T-helper 17 cell (primary cell): ENCODE data around the gene BPTF. TPM values are rescaled to one million over a fixed set of nuclear protein-coding genes. Genes with fewer than 3 reads are reported as not detected.
"Not testable (repeated sequence)": the region's sequence is repeated elsewhere in the genome, so short reads cannot be mapped to it uniquely, and the experiment has no call there.

Experiments used
- ATAC-seq: fragments of 150-1000 bp; cut with Tn5 transposase; 2 replicates; pipeline ENCODE4 v1.10.0; 2021; ENCODE audit warnings: mild to moderate bottlenecking, moderate library complexity
- DNase-seq, 3 donors: peaks; one replicate each; pipeline versions ENCODE4 v3.0.0 to v3.0.0-alpha.2; 2020 to 2021
- H3K9me3 ChIP-seq: one replicate; pipeline ENCODE4 v1.7.0; 2013; ENCODE audit warnings: low read length, mild to moderate bottlenecking; ENCODE audit not compliant: control insufficient read depth, poor library complexity, severe bottlenecking
- H3K27ac Mint-ChIP-seq: one replicate; pipeline ENCODE4 v1.8.0; 2022; ENCODE audit warnings: mild to moderate bottlenecking, moderate library complexity, mixed read lengths
- H3K27me3 Mint-ChIP-seq: one replicate; pipeline ENCODE4 v1.8.0; 2022; ENCODE audit warnings: mixed read lengths
- H3K36me3 Mint-ChIP-seq: one replicate; pipeline ENCODE4 v1.8.0; 2022; ENCODE audit warnings: low read depth, mixed read lengths
- H3K4me1 Mint-ChIP-seq: one replicate; pipeline ENCODE4 v1.8.0; 2022; ENCODE audit warnings: mild to moderate bottlenecking, mixed read lengths
- H3K4me3 Mint-ChIP-seq: one replicate; pipeline ENCODE4 v1.8.0; 2022; ENCODE audit warnings: mild to moderate bottlenecking, moderate library complexity, mixed read lengths
- total RNA-seq, 4 donors: library from RNA in 2 of 4; stranded (reverse) in 2 of 4; gene quantifications; one replicate each; pipeline ENCODE4 v1.2.3 and lab custom pipeline; 2022 to 2026

The BPTF gene
- total RNA-seq, 2 donors from 2014 or later = 138 to 145 TPM

GRCh38 chr17:67998466-67998865, 173.2 kb downstream of the BPTF start:
- ATAC-seq (no peak), DNase-seq (no peak)
- Mint-ChIP-seq H3K27ac (no peak overlapping the region), H3K4me1 (peaks cover 22% of the 10 kb centered on the region), H3K36me3 (peaks cover 3% of the 10 kb centered on the region), H3K4me3 (no peak overlapping the region), H3K27me3 (peaks cover 14% of the 10 kb centered on the region)
- H3K9me3 ChIP-seq = no peaks in the 10 kb centered on the region

- Mint-ChIP-seq H3K27me3 (peaks cover 14% of the 10 kb centered on the region), H3K27ac (no peak overlapping the region), H3K36me3 (peaks cover 3% of the 10 kb centered on the region), H3K4me3 (no peak overlapping the region), H3K4me1 (peaks cover 19% of the 10 kb centered on the region)
- DNase-seq (no peak), ATAC-seq (no peak)
- H3K9me3 ChIP-seq = no peaks in the 10 kb centered on the region
Measured at GRCh38 chr17:67999291-67999911, 174.1 kb downstream of the BPTF start.

- Mint-ChIP-seq H3K27me3 (no peaks in the 10 kb centered on the region), H3K4me1 (no peaks in the 10 kb centered on the region), H3K36me3 (no peaks in the 10 kb centered on the region), H3K4me3 (no peak overlapping the region), H3K27ac (no peak overlapping the region)
- H3K9me3 ChIP-seq = no peaks in the 10 kb centered on the region
- ATAC-seq = no peak
- DNase-seq = no peak
Measured at GRCh38 chr17:68004201-68004600, 178.9 kb downstream of the BPTF start.

DNA sequence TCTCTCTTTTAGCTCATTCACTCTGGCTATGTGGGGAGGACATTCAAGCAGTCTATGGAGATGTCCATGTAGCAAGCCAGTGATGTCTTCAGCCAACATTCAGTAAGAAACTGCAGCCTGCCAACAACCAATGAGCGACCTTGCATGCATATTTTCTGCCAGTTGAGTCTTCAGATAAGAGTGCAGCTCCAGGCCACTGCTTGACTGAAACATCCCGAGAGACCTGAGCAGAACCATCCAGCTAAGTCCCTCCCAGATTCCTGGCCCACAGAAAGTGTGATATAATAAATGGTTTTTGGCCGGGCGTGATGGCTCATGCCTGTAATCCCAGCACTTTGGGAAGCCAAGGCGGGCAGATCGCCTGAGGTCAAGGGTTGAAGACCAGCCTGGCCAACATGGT, 181.5 kb downstream of the BPTF start:
- Mint-ChIP-seq H3K36me3 (no peaks in the 10 kb centered on the region), H3K27ac (no peak overlapping the region), H3K4me1 (peaks cover 5% of the 10 kb centered on the region), H3K4me3 (no peak overlapping the region), H3K27me3 (no peaks in the 10 kb centered on the region)
- ATAC-seq = no peak
- H3K9me3 ChIP-seq = no peaks in the 10 kb centered on the region
- DNase-seq = no peak

DNA sequence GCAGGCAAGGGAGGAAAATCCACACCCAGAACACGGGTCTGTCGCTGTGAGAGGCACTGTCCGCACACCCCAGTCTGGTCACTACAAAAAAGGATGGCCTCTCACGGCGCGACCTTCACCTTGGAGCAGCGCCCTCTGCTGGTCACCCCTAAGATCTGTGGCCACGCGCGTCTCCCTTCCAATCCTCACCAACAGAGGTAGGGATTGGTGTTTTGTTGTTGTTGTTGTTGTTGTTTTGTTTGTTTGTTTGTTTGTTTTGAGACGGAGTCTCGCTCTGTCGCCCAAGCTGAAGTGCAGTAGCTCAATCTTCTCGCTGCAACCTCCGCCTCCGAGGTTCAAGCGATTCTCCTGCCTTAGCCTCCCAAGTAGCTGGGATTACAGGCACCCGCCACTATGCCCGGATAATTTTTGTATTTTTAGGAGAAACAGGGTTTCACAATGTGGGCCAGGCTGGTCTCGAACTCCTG, 185.9 kb downstream of the BPTF start:
- ATAC-seq (peak; percentile 85), DNase-seq (peak; percentile 43 to 60 (median 59))
- Mint-ChIP-seq H3K36me3 (no peaks in the 10 kb centered on the region), H3K27ac (no peak overlapping the region), H3K4me1 (peaks cover 5% of the 10 kb centered on the region), H3K4me3 (peak overlapping the region; percentile 73), H3K27me3 (no peaks in the 10 kb centered on the region)
- H3K9me3 ChIP-seq = no peaks in the 10 kb centered on the region

GRCh38 chr17:68013385-68013784, 188.1 kb downstream of the BPTF start:
- Mint-ChIP-seq H3K4me3 (no peak overlapping the region), H3K36me3 (no peaks in the 10 kb centered on the region), H3K27ac (no peak overlapping the region), H3K4me1 (peaks cover 5% of the 10 kb centered on the region), H3K27me3 (no peaks in the 10 kb centered on the region)
- DNase-seq (no peak), ATAC-seq (no peak)
- no peaks in the 10 kb centered on the region for H3K9me3 ChIP-seq

DNA sequence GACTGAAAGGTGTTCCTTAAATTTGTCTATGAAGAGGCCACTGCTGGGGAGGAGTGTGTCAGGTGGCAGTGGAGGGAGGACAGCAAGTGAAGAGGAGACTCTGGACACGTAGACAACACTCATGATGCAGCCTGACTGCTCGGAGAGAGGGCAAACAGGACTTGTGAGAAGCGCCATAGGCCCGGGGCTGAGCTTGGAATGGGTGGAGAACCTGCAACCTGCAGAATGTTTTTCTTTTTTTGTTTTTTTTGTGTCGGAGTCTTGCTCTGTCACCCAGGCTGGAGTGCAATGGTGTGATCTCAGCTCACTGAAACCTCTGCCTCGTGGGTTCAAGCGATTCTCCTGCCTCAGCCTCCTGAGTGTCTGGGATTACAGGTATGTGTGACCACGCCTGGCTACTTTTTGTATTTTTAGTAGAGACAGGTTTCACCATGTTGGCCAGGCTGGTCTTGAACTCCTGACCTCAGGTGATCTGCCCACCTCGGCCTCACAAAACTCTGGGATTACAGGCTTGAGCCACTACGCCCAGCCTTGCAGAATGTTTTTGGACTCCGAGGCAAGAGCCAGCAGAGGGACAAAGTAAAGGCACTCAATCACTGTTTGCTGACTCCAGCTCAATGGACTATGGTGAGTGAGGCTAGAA, 189.9 kb downstream of the BPTF start:
- H3K4me1 Mint-ChIP-seq = peaks cover 10% of the 10 kb centered on the region
- ATAC-seq (no peak), DNase-seq (no peak)
- no peaks in the 10 kb centered on the region for H3K27me3 Mint-ChIP-seq
- no peaks in the 10 kb centered on the region for H3K9me3 ChIP-seq
- H3K4me3 Mint-ChIP-seq = no peak overlapping the region
- peaks cover 3% of the 10 kb centered on the region for H3K36me3 Mint-ChIP-seq
- H3K27ac Mint-ChIP-seq = no peak overlapping the region

GRCh38 chr17:68016838-68017237, 191.5 kb downstream of the BPTF start:
- H3K27me3 Mint-ChIP-seq = no peaks in the 10 kb centered on the region
- no peak for ATAC-seq
- no peak overlapping the region for H3K27ac Mint-ChIP-seq
- DNase-seq = no peak
- H3K36me3 Mint-ChIP-seq = peaks cover 3% of the 10 kb centered on the region
- H3K4me3 Mint-ChIP-seq = no peak overlapping the region
- no peaks in the 10 kb centered on the region for H3K9me3 ChIP-seq
- H3K4me1 Mint-ChIP-seq = peaks cover 8% of the 10 kb centered on the region

DNA sequence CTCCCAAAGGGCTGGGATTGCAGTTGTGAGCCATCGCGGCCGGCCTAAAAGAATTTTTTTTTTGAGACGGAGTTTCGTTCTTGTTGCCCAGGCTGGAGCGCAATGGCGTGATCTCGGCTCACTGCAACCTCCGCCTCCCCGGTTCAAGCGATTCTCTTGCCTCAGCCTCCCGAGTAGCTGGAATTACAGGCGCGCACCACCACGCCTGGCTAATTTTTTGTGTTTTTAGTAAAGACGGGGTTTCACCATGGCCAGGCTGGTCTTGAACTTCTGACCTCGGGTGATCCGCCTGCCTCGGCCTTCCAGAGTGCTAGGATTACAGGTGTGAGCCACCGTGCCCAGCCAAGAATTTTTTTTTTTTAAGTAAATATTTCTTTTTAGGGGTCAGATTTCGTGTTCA, 193.2 kb downstream of the BPTF start:
- not testable (repeated sequence) for H3K4me3 Mint-ChIP-seq, ATAC-seq, H3K36me3 Mint-ChIP-seq, DNase-seq, H3K27me3 Mint-ChIP-seq, H3K9me3 ChIP-seq, H3K4me1 Mint-ChIP-seq
- peak overlapping the region; percentile 11 for H3K27ac Mint-ChIP-seq

GRCh38 chr17:68019336-68019674, 194.0 kb downstream of the BPTF start:
- no peaks in the 10 kb centered on the region for H3K9me3 ChIP-seq
- Mint-ChIP-seq H3K27ac (peak overlapping the region; percentile 92), H3K36me3 (peaks cover 3% of the 10 kb centered on the region), H3K27me3 (no peaks in the 10 kb centered on the region), H3K4me3 (peak overlapping the region; percentile 82), H3K4me1 (peaks cover 8% of the 10 kb centered on the region)
- DNase-seq (no peak), ATAC-seq (no peak)

DNA sequence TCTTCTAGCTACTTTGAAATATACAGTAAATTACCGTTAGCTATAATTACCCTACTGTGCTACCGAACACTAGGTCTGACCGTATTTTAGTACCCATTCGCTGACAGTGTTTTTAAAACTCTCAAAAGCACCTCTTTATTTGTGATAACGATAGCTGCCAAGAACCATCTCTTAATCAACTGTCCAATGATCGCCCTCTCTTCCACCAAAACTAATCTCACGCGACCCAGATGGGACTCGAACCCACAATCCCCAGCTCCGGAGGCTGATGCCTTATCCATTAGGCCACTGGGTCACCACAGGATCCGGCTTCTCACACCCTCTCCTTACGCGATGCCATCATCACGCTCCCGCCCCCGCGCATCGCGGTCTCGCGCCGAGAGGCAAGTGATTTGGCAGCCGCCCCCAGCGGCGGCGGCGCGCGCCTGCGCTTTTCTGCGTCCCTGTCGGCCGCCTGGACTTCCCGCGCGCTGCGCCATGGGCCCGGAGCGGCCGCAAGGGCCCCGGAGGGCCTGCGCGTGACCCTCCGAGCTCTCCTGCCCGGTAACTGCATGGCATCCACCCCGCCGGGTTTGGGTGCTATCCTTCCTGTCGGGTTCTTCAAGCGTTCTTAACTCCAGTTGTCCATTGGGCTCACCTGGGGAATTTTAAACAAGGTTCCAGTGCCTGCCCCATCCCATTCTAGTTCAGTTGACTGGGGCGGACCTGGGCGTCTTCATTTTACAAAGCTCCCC, 194.5 kb downstream of the BPTF start:
- Mint-ChIP-seq H3K27me3 (no peaks in the 10 kb centered on the region), H3K4me3 (peak overlapping the region; percentile 82), H3K36me3 (peaks cover 3% of the 10 kb centered on the region), H3K27ac (peak overlapping the region; percentile 92), H3K4me1 (peaks cover 8% of the 10 kb centered on the region)
- DNase-seq (peak; percentile 82 to 98 (median 90)), ATAC-seq (peak; percentile 92)
- no peaks in the 10 kb centered on the region for H3K9me3 ChIP-seq

GRCh38 chr17:68020409-68020756, 195.1 kb downstream of the BPTF start:
- peak overlapping the region; percentile 82 for H3K4me3 Mint-ChIP-seq
- DNase-seq = no peak
- H3K4me1 Mint-ChIP-seq = peaks cover 8% of the 10 kb centered on the region
- peak overlapping the region; percentile 92 for H3K27ac Mint-ChIP-seq
- no peak for ATAC-seq
- no peaks in the 10 kb centered on the region for H3K27me3 Mint-ChIP-seq
- H3K9me3 ChIP-seq = no peaks in the 10 kb centered on the region
- peaks cover 3% of the 10 kb centered on the region for H3K36me3 Mint-ChIP-seq

DNA sequence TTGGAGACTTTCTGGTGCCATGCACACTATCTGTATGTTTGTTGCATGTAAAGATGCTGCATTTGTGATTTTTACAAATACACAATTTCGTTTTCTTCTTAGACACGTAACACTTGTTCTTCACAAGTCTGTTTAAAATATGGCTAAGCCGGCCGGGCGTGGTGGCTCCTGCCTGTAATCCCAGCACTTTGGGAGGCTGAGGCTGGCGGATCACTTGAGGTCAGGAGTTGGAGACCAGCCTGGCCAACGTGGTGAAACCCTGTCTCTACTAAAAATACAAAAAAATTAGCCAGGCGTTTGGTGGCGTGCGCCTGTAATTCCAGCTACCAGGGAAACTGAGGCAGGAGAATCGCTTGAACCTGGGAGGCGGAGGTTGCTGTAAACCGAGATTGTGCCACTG, 195.5 kb downstream of the BPTF start:
- H3K9me3 ChIP-seq, H3K27me3 Mint-ChIP-seq, DNase-seq, H3K4me1 Mint-ChIP-seq, H3K36me3 Mint-ChIP-seq, ATAC-seq: not testable (repeated sequence)
- Mint-ChIP-seq H3K4me3 (peak overlapping the region; percentile 82), H3K27ac (peak overlapping the region; percentile 92)
